GM21447 (cell line): ENCODE measurements around the gene SUPT16H.
"Not testable (repeated sequence)": the region's sequence is repeated elsewhere in the genome, so short reads cannot be mapped to it uniquely, and the experiment has no call there.

Experiments
- ATAC-seq: cut with Tn5 transposase; IDR thresholded peaks from one replicate; pipeline ENCODE4 v1.9.1; 2021; ENCODE audit not compliant: unreplicated experiment

Gene SUPT16H

GRCh38 chr14:21367582-21368144, 16.2 kb downstream of the SUPT16H start:
- ATAC-seq = no peak

GRCh38 chr14:21356511-21356910, 27.3 kb downstream of the SUPT16H start:
- no peak for ATAC-seq

- no peak for ATAC-seq
Measured at GRCh38 chr14:21352587-21352986, 31.2 kb downstream of the SUPT16H start.

- ATAC-seq = no peak
Measured at GRCh38 chr14:21350539-21350938, 33.3 kb downstream of the SUPT16H start.

- ATAC-seq = no peak
Measured at GRCh38 chr14:21347201-21347600, 36.6 kb downstream of the SUPT16H start.

GRCh38 chr14:21346532-21347135, 37.2 kb downstream of the SUPT16H start:
- ATAC-seq = no peak

- no peak for ATAC-seq
Measured at GRCh38 chr14:21343035-21343794, 40.6 kb downstream of the SUPT16H start.

GRCh38 chr14:21334202-21334906, 49.5 kb downstream of the SUPT16H start:
- ATAC-seq = no peak

GRCh38 chr14:21332950-21333349, 50.9 kb downstream of the SUPT16H start:
- no peak for ATAC-seq

GRCh38 chr14:21326972-21327371, 56.8 kb downstream of the SUPT16H start:
- ATAC-seq = no peak

GRCh38 chr14:21322716-21323115, 61.1 kb downstream of the SUPT16H start:
- ATAC-seq = no peak

GRCh38 chr14:21320913-21321312, 62.9 kb downstream of the SUPT16H start:
- ATAC-seq = no peak

- no peak for ATAC-seq
Measured at GRCh38 chr14:21317398-21317797, 66.4 kb downstream of the SUPT16H start.

- no peak for ATAC-seq
Measured at GRCh38 chr14:21313512-21313911, 70.3 kb downstream of the SUPT16H start.

GRCh38 chr14:21311614-21312013, 72.2 kb downstream of the SUPT16H start:
- no peak for ATAC-seq

GRCh38 chr14:21309956-21310355, 73.9 kb downstream of the SUPT16H start:
- no peak for ATAC-seq

GRCh38 chr14:21309238-21309636, 74.6 kb downstream of the SUPT16H start:
- no peak for ATAC-seq

- peak; percentile 91 for ATAC-seq
Measured at GRCh38 chr14:21308479-21309237, 75.2 kb downstream of the SUPT16H start.

GRCh38 chr14:21308132-21308478, 75.7 kb downstream of the SUPT16H start:
- no peak for ATAC-seq

- no peak for ATAC-seq
Measured at GRCh38 chr14:21307637-21308036, 76.2 kb downstream of the SUPT16H start.

GRCh38 chr14:21302836-21303140, 81.0 kb downstream of the SUPT16H start:
- not testable (repeated sequence) for ATAC-seq
